KMS-11 (cell line): Measurements from ENCODE around the gene LONP2.

Source experiments
- H2AFZ ChIP-seq: fragments of 200-600 bp; sonication (generic); 2 replicates; pipeline ENCODE4 v1.6.1; 2016; ENCODE audit warnings: antibody characterized with exemption, mixed run types, low read depth
- H3K27ac ChIP-seq: fragments of 200-600 bp; sonication (generic); 2 replicates; pipeline ENCODE4 v1.6.1; 2016; ENCODE audit warnings: mild to moderate bottlenecking, mixed run types
- H3K27me3 ChIP-seq: fragments of 200-600 bp; sonication (generic); 2 replicates; pipeline ENCODE4 v1.6.1; 2017; ENCODE audit warnings: mild to moderate bottlenecking, low read depth, mixed run types, moderate library complexity; ENCODE audit not compliant: insufficient read depth
- H3K36me3 ChIP-seq: fragments of 200-600 bp; sonication (generic); 2 replicates; pipeline ENCODE4 v1.6.1; 2017; ENCODE audit warnings: mild to moderate bottlenecking, mixed run types; ENCODE audit not compliant: insufficient read depth
- H3K4me1 ChIP-seq: fragments of 200-600 bp; sonication (generic); 2 replicates; pipeline ENCODE4 v1.6.1; 2016; ENCODE audit warnings: mild to moderate bottlenecking, low read depth, mixed run types; ENCODE audit not compliant: poor library complexity, severe bottlenecking
- H3K4me2 ChIP-seq: fragments of 200-600 bp; sonication (generic); 2 replicates; pipeline ENCODE4 v1.7.0; 2016; ENCODE audit warnings: mild to moderate bottlenecking, mixed run types
- H3K4me3 ChIP-seq: fragments of 200-600 bp; sonication (generic); IDR thresholded peaks from 2 replicates; pipeline ENCODE4 v1.6.1; 2017; ENCODE audit warnings: low read depth, low read length, mixed read lengths; ENCODE audit not compliant: insufficient read depth
- H3K79me2 ChIP-seq: fragments of 200-600 bp; sonication (generic); 2 replicates; pipeline ENCODE4 v1.6.1; 2016; ENCODE audit warnings: low read depth, mixed run types; ENCODE audit not compliant: insufficient read depth
- H3K9ac ChIP-seq: fragments of 200-600 bp; sonication (generic); 2 replicates; pipeline ENCODE4 v1.6.1; 2016; ENCODE audit warnings: mild to moderate bottlenecking, mixed run types
- H4K20me1 ChIP-seq: fragments of 200-600 bp; sonication (generic); 2 replicates; pipeline ENCODE4 v1.6.1; 2016; ENCODE audit warnings: mild to moderate bottlenecking, mixed run types; ENCODE audit not compliant: insufficient read depth
- CTCF ChIP-seq: fragments of 200-600 bp; sonication (generic); conservative IDR thresholded peaks from 2 replicates; pipeline ENCODE4 v1.6.1; 2017; ENCODE audit warnings: low read depth, mild to moderate bottlenecking, antibody characterized with exemption, low read length, moderate library complexity, mixed read lengths

The LONP2 gene

GRCh38 chr16:48385253-48386150 lies 141.4 kb downstream of the LONP2 start, which contains the start of gene SIAH1:
Gene SIAH1, minus strand, starts transcription at chr16:48385413. Its CDS starts 22,985 bp downstream, at chr16:48362428.
- peak within 1 kb of the TSS; percentile 79 for H3K27ac ChIP-seq
- TF ChIP-seq CTCF, result no peak
- H3K4me2 ChIP-seq, result peak within 1 kb of the TSS; percentile 89
- no peaks in the 10 kb centered on the region for H3K27me3 ChIP-seq
- peaks cover 40% of the 10 kb centered on the region for H3K79me2 ChIP-seq
- peak within 1 kb of the TSS; percentile 98 for H3K9ac ChIP-seq
- H3K4me1 ChIP-seq, result peaks cover 24% of the 10 kb centered on the region
- no peak within 1 kb of the TSS for H3K4me3 ChIP-seq
- H4K20me1 ChIP-seq, result peaks cover 3% of the 10 kb centered on the region; the same call in 1 of the 2 replicates
- no peaks in the 10 kb centered on the region for H3K36me3 ChIP-seq
- peak within 1 kb of the TSS; percentile 97 for H2AFZ ChIP-seq

- Histone ChIP-seq H3K27ac (no peak overlapping the region), H3K36me3 (no peaks in the 10 kb centered on the region), H2AFZ (no peak overlapping the region), H3K4me3 (no peak overlapping the region), H3K9ac (no peak overlapping the region), H3K4me1 (peaks cover 21% of the 10 kb centered on the region), H3K27me3 (no peaks in the 10 kb centered on the region), H4K20me1 (peaks cover 3% of the 10 kb centered on the region; the same call in 1 of the 2 replicates), H3K4me2 (no peak overlapping the region), H3K79me2 (peaks cover 27% of the 10 kb centered on the region)
- TF ChIP-seq CTCF, result no peak
Observed at GRCh38 chr16:48386559-48387312, 142.6 kb downstream of the LONP2 start.

- Histone ChIP-seq H3K4me2 (no peak overlapping the region), H3K4me1 (no peaks in the 10 kb centered on the region), H3K27ac (no peak overlapping the region), H4K20me1 (no peaks in the 10 kb centered on the region), H3K27me3 (no peaks in the 10 kb centered on the region), H2AFZ (no peak overlapping the region), H3K79me2 (no peaks in the 10 kb centered on the region), H3K36me3 (no peaks in the 10 kb centered on the region), H3K9ac (no peak overlapping the region), H3K4me3 (no peak overlapping the region)
- TF ChIP-seq CTCF, result no peak
Observed at GRCh38 chr16:48392407-48392806, 148.3 kb downstream of the LONP2 start.

- Histone ChIP-seq H3K4me3 (no peak overlapping the region), H3K4me2 (no peak overlapping the region), H2AFZ (no peak overlapping the region), H3K4me1 (no peaks in the 10 kb centered on the region), H3K27me3 (no peaks in the 10 kb centered on the region), H3K9ac (no peak overlapping the region), H4K20me1 (no peaks in the 10 kb centered on the region), H3K27ac (no peak overlapping the region), H3K79me2 (no peaks in the 10 kb centered on the region), H3K36me3 (no peaks in the 10 kb centered on the region)
- TF ChIP-seq CTCF, result no peak
Observed at GRCh38 chr16:48393485-48394354, 149.6 kb downstream of the LONP2 start.
